LNCAP (cell line): Measurements from ENCODE around the gene PRKAB2.

ENCODE experiments used
- CTCF ChIP-seq: fragments of 450-650 bp; IDR thresholded peaks from 2 replicates; pipeline ENCODE4 v1.5.1; 2017; ENCODE audit warnings: mild to moderate bottlenecking

Gene PRKAB2, protein sequence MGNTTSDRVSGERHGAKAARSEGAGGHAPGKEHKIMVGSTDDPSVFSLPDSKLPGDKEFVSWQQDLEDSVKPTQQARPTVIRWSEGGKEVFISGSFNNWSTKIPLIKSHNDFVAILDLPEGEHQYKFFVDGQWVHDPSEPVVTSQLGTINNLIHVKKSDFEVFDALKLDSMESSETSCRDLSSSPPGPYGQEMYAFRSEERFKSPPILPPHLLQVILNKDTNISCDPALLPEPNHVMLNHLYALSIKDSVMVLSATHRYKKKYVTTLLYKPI

GRCh38 chr1:147172168-147173016 lies at the start of gene PRKAB2:
Gene PRKAB2 (minus strand): TSS chr1:147172470. CDS start chr1:147172144, 326 bp downstream.
- peak; percentile 99 for TF ChIP-seq CTCF

GRCh38 chr1:147218606-147219005 lies 46.3 kb upstream of the PRKAB2 start:
- no peak for TF ChIP-seq CTCF

DNA sequence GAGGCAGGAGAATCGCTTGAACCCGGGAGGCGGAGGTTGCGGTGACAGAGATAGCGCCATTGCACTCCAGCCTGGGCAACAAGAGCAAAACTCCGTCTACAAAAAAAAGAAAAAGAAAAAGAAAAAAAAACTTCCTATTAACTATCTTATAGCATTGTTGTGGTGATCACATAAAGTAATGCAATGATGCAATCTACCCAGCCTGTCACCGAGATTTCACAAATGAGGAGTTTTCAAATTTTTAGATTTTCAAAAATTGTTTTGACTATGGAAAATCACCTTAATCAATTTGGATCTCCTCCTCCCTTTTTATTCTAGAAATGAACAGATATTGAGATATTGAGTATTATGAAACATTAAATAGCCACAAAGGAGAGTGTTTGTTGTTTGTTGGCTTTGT lies 44.9 kb upstream of the PRKAB2 start:
- no peak for TF ChIP-seq CTCF

DNA sequence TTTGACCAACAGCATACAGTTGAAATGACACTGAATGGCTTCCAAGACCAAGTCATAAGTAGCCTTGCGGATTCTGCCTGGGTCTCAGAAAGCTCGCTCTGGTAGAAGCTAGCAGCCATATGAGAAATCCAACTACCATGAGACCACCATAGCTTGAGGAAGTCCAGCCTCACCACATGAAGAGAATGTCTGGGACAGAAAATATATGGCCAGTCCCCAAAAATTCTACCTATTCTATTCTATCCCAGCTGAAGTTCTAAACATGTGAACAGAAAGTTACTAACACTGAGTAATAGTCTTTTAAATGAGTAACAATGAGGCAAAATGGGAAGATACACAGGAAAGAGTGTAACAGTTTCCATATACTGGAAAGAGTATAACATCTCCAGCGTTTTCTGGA lies 43.9 kb upstream of the PRKAB2 start:
- TF ChIP-seq CTCF = no peak

- TF ChIP-seq CTCF = no peak
These were observed 43.3 kb upstream of the PRKAB2 start for GRCh38 chr1:147215540-147215916.

- no peak for TF ChIP-seq CTCF
These were observed 42.7 kb upstream of the PRKAB2 start for GRCh38 chr1:147214842-147215539.

DNA sequence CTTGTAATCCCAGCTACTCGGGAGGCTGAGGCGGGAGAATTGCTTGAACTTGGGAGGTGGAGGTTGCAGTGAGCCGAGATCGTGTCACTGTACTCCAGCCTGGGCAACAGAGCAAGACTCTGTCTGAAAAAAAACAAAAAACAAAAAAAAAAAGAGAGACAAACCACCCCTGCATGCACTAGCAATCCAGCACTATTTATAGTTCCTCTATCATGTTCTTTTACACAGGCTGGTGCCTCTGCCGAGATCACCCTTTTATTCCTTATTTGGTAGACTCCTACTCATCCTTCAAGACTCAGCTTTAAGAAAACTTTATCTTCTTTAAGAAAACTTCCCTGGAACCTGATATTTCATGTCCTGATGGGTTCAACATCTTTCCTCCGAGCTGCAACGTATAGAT lies 42.1 kb upstream of the PRKAB2 start:
- TF ChIP-seq CTCF = no peak
